Mammary epithelial cell (primary cell): ENCODE measurements around the gene VKORC1L1.

Experiments used
- CTCF ChIP-seq, 2 donors: IDR thresholded peaks in 1 of 2; conservative IDR thresholded peaks in 1 of 2; 2 replicates each; pipeline ENCODE4 v1.5.1; 2011 to 2012; ENCODE audit warnings: inconsistent platforms in 2 of 2, low read length in 2 of 2, mild to moderate bottlenecking in 2 of 2, control low read depth in 1 of 2, low read depth in 1 of 2; ENCODE audit not compliant: insufficient read depth in 1 of 2; ENCODE audit errors: extremely low read depth in 1 of 2
- EZH2 ChIP-seq: IDR thresholded peaks from 2 replicates; pipeline ENCODE4 v1.6.1; 2012; ENCODE audit warnings: low read length, inconsistent platforms, borderline replicate concordance

GRCh38 chr7:65951837-65952578, 79.1 kb downstream of the VKORC1L1 start:
- TF ChIP-seq CTCF (conservative IDR thresholded peaks at IDR 0.05 in 1 of 2, IDR thresholded peaks at IDR 0.05 in 1 of 2; ENCODE audit: extremely low read depth in 1 of 2, insufficient read depth in 1 of 2, low read depth in 1 of 2, low read length in 2 of 2), result no peak
- no peak for TF ChIP-seq EZH2
